Vagina (tissue), 2 donors: ENCODE data around the gene TPST1.

Experiments used
- CTCF ChIP-seq, 3 experiments: fragments of 450-650 bp in 2 of 3; fragments of 200-600 bp in 1 of 3; sonication (generic) in 1 of 3; IDR thresholded peaks; one replicate each; pipeline ENCODE4 v1.5.1; 2017 to 2019; ENCODE audit warnings: antibody characterized with exemption in 3 of 3, mild to moderate bottlenecking in 2 of 3, moderate library complexity in 2 of 3
- POLR2A ChIP-seq, 2 donors: fragments of 450-650 bp; IDR thresholded peaks; one replicate each; pipeline ENCODE4 v1.6.1; 2017; ENCODE audit warnings: antibody characterized with exemption in 2 of 2, mild to moderate bottlenecking in 2 of 2, moderate library complexity in 2 of 2

- no peak for TF ChIP-seq CTCF (IDR thresholded peaks at IDR 0.05)
- TF ChIP-seq POLR2A (IDR thresholded peaks at IDR 0.05): no peak
Measured at GRCh38 chr7:66189695-66190503, 15.2 kb upstream of the TPST1 start.
